MM.1S (cell line): ENCODE results near the gene COL4A3.

Experiments
- EZH2 ChIP-seq: fragments of 300-600 bp; sonication (generic); optimal IDR thresholded peaks from 2 replicates; pipeline ENCODE3; 2017; ENCODE audit warnings: low read depth, mild to moderate bottlenecking, antibody characterized with exemption, low read length, mixed read lengths
- EZH2phosphoT487 ChIP-seq: fragments of 300-600 bp; sonication (generic); IDR thresholded peaks from 2 replicates; pipeline ENCODE4 v1.6.1; 2018; ENCODE audit warnings: antibody characterized with exemption, low read length
- TF ChIP-seq, protein P1 (sequence below): fragments of 300-600 bp; sonication (generic); IDR thresholded peaks from 2 replicates; pipeline ENCODE4 v1.5.1; 2016; ENCODE audit warnings: antibody characterized with exemption, low read length, mixed read lengths

DNA sequence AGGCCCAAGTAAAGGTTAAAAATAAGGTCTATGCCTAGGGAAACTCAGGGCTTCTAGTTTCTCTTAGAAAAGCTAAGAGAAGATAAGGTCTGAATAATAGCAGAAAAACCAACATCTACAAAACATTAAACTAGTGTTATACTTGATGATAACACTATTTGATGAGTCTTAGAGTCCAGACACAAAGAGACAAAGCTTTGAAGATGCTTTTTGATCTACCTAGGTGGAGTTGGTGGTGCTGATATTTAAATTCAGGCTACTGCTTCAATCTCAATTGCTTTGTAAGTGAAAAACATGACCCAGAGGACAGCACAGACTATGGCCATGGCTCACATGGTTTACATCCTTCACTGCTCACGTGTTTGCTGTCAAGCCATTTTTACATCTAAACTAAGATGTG is 148.9 kb downstream of the COL4A3 start:
- TF ChIP-seq, protein P1, sequence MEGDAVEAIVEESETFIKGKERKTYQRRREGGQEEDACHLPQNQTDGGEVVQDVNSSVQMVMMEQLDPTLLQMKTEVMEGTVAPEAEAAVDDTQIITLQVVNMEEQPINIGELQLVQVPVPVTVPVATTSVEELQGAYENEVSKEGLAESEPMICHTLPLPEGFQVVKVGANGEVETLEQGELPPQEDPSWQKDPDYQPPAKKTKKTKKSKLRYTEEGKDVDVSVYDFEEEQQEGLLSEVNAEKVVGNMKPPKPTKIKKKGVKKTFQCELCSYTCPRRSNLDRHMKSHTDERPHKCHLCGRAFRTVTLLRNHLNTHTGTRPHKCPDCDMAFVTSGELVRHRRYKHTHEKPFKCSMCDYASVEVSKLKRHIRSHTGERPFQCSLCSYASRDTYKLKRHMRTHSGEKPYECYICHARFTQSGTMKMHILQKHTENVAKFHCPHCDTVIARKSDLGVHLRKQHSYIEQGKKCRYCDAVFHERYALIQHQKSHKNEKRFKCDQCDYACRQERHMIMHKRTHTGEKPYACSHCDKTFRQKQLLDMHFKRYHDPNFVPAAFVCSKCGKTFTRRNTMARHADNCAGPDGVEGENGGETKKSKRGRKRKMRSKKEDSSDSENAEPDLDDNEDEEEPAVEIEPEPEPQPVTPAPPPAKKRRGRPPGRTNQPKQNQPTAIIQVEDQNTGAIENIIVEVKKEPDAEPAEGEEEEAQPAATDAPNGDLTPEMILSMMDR = no peak
- TF ChIP-seq EZH2 (no peak), EZH2phosphoT487 (no peak)
